Stomach (tissue), 4 donors: ENCODE measurements around the gene UFSP1.

Experiments used
- CTCF ChIP-seq, 7 experiments: fragments of 450-650 bp in 4 of 7; fragments of 200-600 bp in 3 of 7; sonication (generic) in 3 of 7; IDR thresholded peaks; one replicate each; pipeline ENCODE4 v1.5.1; 2016 to 2019; ENCODE audit warnings: antibody characterized with exemption in 7 of 7, control low read depth in 2 of 7, mild to moderate bottlenecking in 1 of 7
- EP300 ChIP-seq: sonication (generic); formaldehyde crosslinking; IDR thresholded peaks from one replicate; pipeline ENCODE4 v1.6.1; 2017; ENCODE audit warnings: antibody characterized with exemption
- POLR2A ChIP-seq, 4 donors: fragments of 450-650 bp; IDR thresholded peaks; one replicate each; pipeline ENCODE4 v1.6.1; 2016; ENCODE audit warnings: antibody characterized with exemption in 4 of 4, control low read depth in 2 of 4, mild to moderate bottlenecking in 1 of 4, moderate library complexity in 1 of 4
- POLR2AphosphoS5 ChIP-seq, 3 donors: sonication (generic); formaldehyde crosslinking; IDR thresholded peaks; one replicate each; pipeline ENCODE4 v1.6.1; 2016; ENCODE audit warnings: antibody characterized with exemption in 3 of 3

DNA sequence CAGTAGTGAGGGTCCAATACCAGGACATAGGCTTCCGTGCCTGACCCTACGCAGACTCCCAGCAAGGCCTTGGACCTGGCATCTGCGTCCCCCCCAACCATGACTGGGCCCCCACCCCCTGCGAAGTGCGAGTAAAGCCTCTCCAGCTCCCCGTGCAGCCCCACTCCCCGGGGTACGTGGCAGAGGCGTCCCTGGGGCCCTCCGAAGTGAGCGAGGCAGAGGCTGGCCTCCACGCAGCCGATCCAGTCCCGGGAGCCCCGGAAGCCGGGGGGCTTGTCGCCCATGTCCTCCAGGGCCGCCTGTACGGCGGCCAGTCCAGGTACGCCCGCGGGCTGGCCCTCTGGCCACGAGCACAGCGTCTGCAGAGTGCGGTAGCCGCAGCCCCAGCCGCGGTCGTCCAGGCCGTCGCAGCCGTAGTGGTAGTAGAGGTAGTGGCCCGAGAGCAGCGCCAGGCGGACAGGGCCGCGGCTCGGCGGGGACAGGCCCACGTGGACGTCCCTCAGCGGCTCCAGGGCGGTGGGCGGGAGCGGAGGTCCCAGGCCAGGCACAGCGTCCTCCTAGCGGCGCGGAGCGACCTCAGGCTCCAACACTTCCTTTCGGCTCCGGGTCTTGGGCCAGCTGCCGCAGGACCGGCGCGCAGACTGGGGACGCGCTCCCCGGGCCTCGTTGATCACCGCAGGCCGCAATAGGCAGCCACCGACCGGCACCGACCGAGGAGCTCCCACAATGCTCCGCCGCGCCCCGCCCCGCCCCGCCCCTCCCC lies at the start of gene UFSP1:
- TF ChIP-seq CTCF (IDR thresholded peaks at IDR 0.05), result peak in 1 of 7 experiments; percentile 5
- TF ChIP-seq POLR2AphosphoS5 (IDR thresholded peaks at IDR 0.05), result no peak
- TF ChIP-seq POLR2A (IDR thresholded peaks at IDR 0.05), result no peak
- TF ChIP-seq EP300, result no peak
